ENCODE measurements around the gene CDHR2.

The CDHR2 gene

GRCh38 chr5:176565760-176566288 is 16.7 kb downstream of the CDHR2 start:
- Histone ChIP-seq H3K9ac (ENCODE audit: insufficient read length) (no peak overlapping the region), H3K9me3 (ENCODE audit: low read depth, low read length) (no peaks in the 10 kb centered on the region)
- TF ChIP-seq POLR2AphosphoS5 (IDR thresholded peaks at IDR 0.05; ENCODE audit: borderline replicate concordance, low read depth, low read length) (no peak), EZH2 (IDR thresholded peaks at IDR 0.05) (no peak), FOXP2 (optimal IDR thresholded peaks at IDR 0.05; ENCODE audit: control extremely low read depth, extremely low read length, insufficient read depth) (no peak)

GRCh38 chr5:176568657-176569056 is 19.5 kb downstream of the CDHR2 start:
- no peak overlapping the region for H3K27ac ChIP-seq
- TF ChIP-seq POLR2AphosphoS5 (IDR thresholded peaks at IDR 0.05; ENCODE audit: borderline replicate concordance, low read depth, low read length) (no peak), FOXP2 (optimal IDR thresholded peaks at IDR 0.05; ENCODE audit: control extremely low read depth, extremely low read length, insufficient read depth) (no peak), EZH2 (IDR thresholded peaks at IDR 0.05) (no peak)
- H3K9me3 ChIP-seq (ENCODE audit: low read depth, low read length), result no peaks in the 10 kb centered on the region
- no peak for DNase-seq (ENCODE audit: low read depth, low spot score)
- H3K4me3 ChIP-seq, result no peak overlapping the region
- no peaks in the 10 kb centered on the region for H3K36me3 ChIP-seq (ENCODE audit: insufficient read depth, low read length)
- no peak overlapping the region for H3K9ac ChIP-seq (ENCODE audit: insufficient read length)

More at GRCh38 chr5:176565760-176566288, 16.7 kb downstream of the CDHR2 start:
- Histone ChIP-seq H3K36me3 (ENCODE audit: insufficient read depth, low read length) (no peaks in the 10 kb centered on the region), H3K4me3 (no peak overlapping the region), H3K27ac (no peak overlapping the region)
- no peak for DNase-seq (ENCODE audit: low read depth, low spot score)

DNA sequence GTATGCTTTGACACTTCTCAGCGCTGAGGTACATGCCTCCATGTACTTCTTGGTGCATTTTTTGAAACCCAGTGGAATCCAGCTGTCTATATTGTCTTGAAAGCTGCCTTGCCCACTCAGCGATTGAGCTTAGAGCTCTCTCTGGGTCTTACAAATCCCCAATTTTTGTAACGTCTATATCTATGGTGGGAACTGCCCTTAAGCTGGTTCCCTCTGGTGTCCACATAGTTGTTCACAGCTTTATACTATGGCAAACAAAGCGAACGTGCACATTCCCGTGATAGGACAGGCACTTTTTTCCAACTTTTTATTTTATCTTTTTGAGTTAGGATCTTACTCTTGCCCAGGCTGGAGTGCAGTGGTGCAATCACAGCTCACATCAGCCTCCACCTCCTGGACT is 20.9 kb downstream of the CDHR2 start:
- no peak for DNase-seq (ENCODE audit: low read depth, low spot score)
- no peak overlapping the region for H3K27ac ChIP-seq
- no peaks in the 10 kb centered on the region for H3K36me3 ChIP-seq (ENCODE audit: insufficient read depth, low read length)
- no peaks in the 10 kb centered on the region for H3K9me3 ChIP-seq (ENCODE audit: low read depth, low read length)
- no peak overlapping the region for H3K9ac ChIP-seq (ENCODE audit: insufficient read length)
- H3K4me3 ChIP-seq, result no peak overlapping the region
- TF ChIP-seq POLR2AphosphoS5 (IDR thresholded peaks at IDR 0.05; ENCODE audit: borderline replicate concordance, low read depth, low read length) (no peak), FOXP2 (optimal IDR thresholded peaks at IDR 0.05; ENCODE audit: control extremely low read depth, extremely low read length, insufficient read depth) (no peak), EZH2 (IDR thresholded peaks at IDR 0.05) (no peak)

GRCh38 chr5:176573564-176574296 is 24.6 kb downstream of the CDHR2 start:
- no peak for DNase-seq (ENCODE audit: low read depth, low spot score)
- Histone ChIP-seq H3K9me3 (ENCODE audit: low read depth, low read length) (no peaks in the 10 kb centered on the region), H3K27ac (no peak overlapping the region), H3K9ac (ENCODE audit: insufficient read length) (no peak overlapping the region), H3K36me3 (ENCODE audit: insufficient read depth, low read length) (no peaks in the 10 kb centered on the region), H3K4me3 (no peak overlapping the region)
- TF ChIP-seq FOXP2 (optimal IDR thresholded peaks at IDR 0.05; ENCODE audit: control extremely low read depth, extremely low read length, insufficient read depth) (no peak), EZH2 (IDR thresholded peaks at IDR 0.05) (no peak), POLR2AphosphoS5 (IDR thresholded peaks at IDR 0.05; ENCODE audit: borderline replicate concordance, low read depth, low read length) (no peak)

GRCh38 chr5:176574297-176574591 is 25.1 kb downstream of the CDHR2 start:
- TF ChIP-seq FOXP2 (optimal IDR thresholded peaks at IDR 0.05; ENCODE audit: control extremely low read depth, extremely low read length, insufficient read depth) (no peak), EZH2 (IDR thresholded peaks at IDR 0.05) (no peak), POLR2AphosphoS5 (IDR thresholded peaks at IDR 0.05; ENCODE audit: borderline replicate concordance, low read depth, low read length) (no peak)
- Histone ChIP-seq H3K36me3 (ENCODE audit: insufficient read depth, low read length) (no peaks in the 10 kb centered on the region), H3K9ac (ENCODE audit: insufficient read length) (no peak overlapping the region), H3K4me3 (no peak overlapping the region), H3K9me3 (ENCODE audit: low read depth, low read length) (no peaks in the 10 kb centered on the region), H3K27ac (no peak overlapping the region)
- no peak for DNase-seq (ENCODE audit: low read depth, low spot score)

DNA sequence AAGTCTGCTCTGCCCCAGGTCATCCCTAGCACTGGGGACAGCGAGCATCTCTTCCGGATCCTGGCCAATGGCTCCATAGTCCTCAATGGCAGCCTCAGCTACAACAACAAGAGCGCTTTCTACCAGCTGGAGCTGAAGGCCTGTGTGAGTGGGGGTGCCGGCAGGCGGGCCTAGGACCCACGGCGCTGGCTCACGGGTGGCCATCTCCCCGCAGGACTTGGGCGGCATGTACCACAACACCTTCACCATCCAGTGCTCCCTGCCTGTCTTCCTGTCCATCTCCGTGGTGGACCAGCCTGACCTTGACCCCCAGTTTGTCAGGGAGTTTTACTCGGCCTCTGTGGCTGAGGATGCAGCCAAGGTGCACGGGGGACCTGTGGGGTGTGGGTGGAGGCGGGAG is 25.9 kb downstream of the CDHR2 start:
- no peaks in the 10 kb centered on the region for H3K9me3 ChIP-seq (ENCODE audit: low read depth, low read length)
- DNase-seq (ENCODE audit: low read depth, low spot score), result no peak
- H3K36me3 ChIP-seq (ENCODE audit: insufficient read depth, low read length), result no peaks in the 10 kb centered on the region
- no peak overlapping the region for H3K4me3 ChIP-seq
- H3K27ac ChIP-seq, result no peak overlapping the region
- H3K9ac ChIP-seq (ENCODE audit: insufficient read length), result no peak overlapping the region
- TF ChIP-seq EZH2 (IDR thresholded peaks at IDR 0.05) (no peak), FOXP2 (optimal IDR thresholded peaks at IDR 0.05; ENCODE audit: control extremely low read depth, extremely low read length, insufficient read depth) (no peak), POLR2AphosphoS5 (IDR thresholded peaks at IDR 0.05; ENCODE audit: borderline replicate concordance, low read depth, low read length) (no peak)

DNA sequence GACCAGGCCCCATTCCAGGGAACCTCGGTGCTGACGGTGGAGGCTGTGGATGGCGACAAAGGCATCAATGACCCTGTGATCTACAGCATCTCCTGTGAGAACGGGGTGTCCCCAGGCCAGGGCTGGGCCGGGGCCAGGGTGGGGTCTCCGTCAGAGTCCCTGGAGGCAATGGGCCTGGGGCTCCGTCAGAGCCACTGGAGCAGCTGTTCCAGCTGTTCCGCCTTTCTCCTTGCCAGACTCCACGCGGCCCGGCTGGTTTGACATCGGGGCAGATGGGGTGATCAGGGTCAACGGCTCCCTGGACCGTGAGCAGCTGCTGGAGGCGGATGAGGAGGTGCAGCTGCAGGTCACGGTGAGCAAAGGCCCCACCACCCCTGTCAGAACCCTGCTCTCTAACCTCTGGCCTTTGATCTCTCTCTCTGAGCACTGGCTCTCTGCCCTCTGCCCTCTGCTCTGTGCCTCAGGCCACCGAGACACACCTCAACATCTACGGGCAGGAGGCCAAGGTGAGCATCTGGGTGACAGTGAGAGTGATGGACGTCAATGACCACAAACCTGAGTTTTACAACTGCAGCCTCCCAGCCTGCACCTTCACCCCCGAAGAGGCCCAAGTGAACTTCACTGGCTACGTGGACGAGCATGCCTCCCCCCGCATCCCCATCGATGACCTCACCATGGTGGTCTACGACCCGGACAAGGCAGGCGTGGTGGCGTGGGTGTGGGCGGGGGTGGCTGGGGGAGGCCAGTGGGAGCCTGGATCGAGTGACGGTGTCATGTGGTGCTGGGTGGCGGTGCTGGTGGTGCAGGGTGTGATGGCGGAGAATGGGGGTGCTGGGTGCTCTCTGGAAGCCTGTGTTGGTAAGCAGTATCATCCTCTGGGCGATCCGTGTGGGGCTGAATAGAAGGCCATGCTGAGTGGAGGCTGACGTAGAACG is 26.6 kb downstream of the CDHR2 start:
- no peaks in the 10 kb centered on the region for H3K9me3 ChIP-seq (ENCODE audit: low read depth, low read length)
- H3K4me3 ChIP-seq, result no peak overlapping the region
- DNase-seq (ENCODE audit: low read depth, low spot score), result no peak
- no peak overlapping the region for H3K9ac ChIP-seq (ENCODE audit: insufficient read length)
- no peak overlapping the region for H3K27ac ChIP-seq
- TF ChIP-seq FOXP2 (optimal IDR thresholded peaks at IDR 0.05; ENCODE audit: control extremely low read depth, extremely low read length, insufficient read depth) (no peak), POLR2AphosphoS5 (IDR thresholded peaks at IDR 0.05; ENCODE audit: borderline replicate concordance, low read depth, low read length) (no peak), EZH2 (IDR thresholded peaks at IDR 0.05) (no peak)
- no peaks in the 10 kb centered on the region for H3K36me3 ChIP-seq (ENCODE audit: insufficient read depth, low read length)
